HG03457 (cell line): ENCODE data around the gene PPY.
"Not testable (repeated sequence)": the region's sequence is repeated elsewhere in the genome, so short reads cannot be mapped to it uniquely, and the experiment has no call there.

Source experiments
- ATAC-seq: cut with Tn5 transposase; IDR thresholded peaks from one replicate; pipeline ENCODE4 v1.9.1; 2021; ENCODE audit warnings: moderate number of reproducible peaks; ENCODE audit not compliant: unreplicated experiment

Gene PPY

DNA sequence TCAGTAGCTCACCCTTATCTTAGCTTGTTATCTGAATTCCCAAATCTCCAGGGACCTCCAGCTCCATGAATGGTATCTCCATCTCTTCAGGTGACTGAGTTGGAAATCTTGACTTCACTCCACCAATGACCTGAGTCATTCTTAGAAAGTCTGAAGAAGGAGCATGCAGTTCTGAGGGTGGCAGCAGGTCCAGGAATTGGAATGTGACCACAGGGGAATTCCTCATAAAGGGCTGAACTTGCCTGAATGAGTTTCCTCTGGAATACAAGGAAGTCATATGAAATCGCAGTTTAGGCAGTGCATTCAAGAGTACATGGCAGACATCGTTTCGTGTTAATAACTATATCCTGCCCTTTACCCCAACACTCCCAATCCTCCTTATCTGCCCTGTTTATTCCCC, 24.0 kb upstream of the PPY start:
- ATAC-seq: no peak

DNA sequence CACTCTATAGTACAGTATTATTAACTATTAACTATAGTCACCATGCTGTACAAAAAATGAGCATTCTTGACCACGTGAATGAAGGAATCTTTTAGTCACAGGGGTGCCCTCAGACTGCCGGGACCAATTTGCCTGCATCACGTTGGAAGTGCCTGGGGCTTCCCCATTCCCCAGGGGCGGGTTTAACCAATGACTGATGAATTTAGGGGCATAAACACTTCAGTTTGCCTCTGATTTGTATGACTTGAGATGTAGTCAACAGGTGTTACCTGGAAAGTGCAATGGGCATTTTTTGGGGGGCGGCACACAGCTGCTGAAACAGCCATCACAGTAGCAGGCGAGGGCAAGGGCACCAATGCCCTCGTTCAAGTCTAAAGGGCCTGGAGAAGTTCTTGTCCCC, 20.2 kb upstream of the PPY start:
- no peak for ATAC-seq

DNA sequence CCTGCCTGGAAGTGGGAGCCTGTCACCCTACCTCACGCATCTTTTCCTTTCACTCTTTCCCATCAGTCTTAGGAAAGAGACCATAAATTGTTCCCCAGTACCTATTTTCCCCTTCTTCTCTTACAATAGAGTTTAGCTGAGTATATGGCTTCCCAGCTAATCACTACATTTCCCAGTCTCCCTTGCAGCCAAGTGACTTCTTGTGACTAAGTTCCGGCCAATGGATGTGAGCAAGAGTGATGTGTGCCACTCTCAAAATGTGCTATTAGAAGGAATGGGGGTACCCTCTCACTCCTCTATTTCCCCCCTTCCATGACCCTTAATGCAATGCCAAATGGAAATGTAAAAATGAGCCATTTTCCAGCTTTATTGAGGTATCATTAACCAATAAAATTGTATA, 19.7 kb upstream of the PPY start:
- no peak for ATAC-seq

DNA sequence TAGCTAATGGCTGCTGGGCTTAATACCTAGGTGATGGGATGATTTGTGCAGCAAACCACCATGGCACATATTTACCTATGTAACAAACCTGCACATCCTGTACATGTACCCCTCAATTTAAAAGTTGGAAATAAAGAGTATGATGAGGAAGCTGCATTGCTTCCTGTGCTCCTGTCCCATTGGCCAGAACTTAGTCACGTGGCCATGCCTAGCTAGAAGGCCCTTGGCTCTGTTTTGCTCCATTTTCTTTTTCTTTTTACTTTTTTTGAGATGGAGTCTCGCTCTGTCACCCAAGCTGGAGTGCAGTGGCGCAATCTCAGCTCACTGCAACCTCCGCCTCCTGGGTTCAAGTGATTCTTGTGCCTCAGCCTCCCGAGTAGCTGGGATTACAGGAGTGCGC, 19.0 kb upstream of the PPY start:
- ATAC-seq: not testable (repeated sequence)

DNA sequence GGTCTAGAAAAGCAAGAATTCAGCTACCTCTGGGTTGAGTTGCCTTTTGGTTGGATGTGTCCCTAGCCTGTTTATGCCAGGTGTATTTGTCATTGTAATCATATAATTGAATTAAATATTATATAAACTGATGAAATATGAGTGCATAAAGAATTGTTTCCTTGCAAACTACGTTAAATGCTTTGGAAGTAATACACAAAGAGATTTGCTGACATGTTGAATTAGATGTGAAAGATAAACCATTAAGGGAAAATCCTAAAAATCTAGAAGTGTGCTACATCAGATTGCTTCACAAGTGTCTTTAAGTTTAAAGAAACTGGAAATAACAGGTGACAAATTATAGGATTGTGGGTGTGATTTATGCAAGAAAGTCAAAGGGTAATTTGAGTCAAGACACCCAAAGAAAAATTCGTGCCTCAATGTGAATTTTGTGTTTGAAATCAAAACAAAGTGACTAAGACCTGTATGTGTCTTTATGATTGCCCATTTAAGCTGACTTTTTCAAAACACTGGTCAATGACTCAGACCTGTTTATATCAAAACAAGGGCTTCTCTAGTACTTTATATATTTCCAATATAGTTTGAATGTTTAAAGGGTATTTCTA, 16.6 kb upstream of the PPY start:
- no peak for ATAC-seq

- ATAC-seq: no peak
Observed at GRCh38 chr17:43956222-43956621, 13.9 kb upstream of the PPY start.

DNA sequence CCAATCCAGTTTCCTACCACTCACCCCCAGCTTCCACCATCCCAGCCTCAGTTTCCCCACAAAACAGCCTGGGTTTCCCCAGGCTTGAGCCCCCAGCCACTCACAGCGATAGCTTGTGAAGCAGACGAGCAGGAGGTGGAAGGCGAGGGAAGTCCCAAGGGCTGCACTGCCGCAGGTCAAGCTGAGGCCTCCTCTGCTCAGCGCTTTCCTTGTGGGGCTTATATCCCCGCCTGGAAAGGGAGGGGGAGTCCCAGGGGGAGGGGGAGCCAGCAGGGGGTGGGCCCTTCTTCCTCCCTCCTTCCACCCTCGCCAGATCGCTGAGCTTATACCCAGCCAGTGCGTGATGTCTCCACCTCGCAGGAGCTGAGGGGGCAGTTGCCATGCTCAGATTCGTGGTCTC, 11.5 kb upstream of the PPY start, which contains the start of gene PYY:
PYY (minus strand) TSS at position 195 of the 400 bp plus-strand sequence. CDS start 457 bp downstream, outside the sequence.
- ATAC-seq: no peak

- no peak for ATAC-seq
Observed at GRCh38 chr17:43952724-43953666, 10.7 kb upstream of the PPY start.

DNA sequence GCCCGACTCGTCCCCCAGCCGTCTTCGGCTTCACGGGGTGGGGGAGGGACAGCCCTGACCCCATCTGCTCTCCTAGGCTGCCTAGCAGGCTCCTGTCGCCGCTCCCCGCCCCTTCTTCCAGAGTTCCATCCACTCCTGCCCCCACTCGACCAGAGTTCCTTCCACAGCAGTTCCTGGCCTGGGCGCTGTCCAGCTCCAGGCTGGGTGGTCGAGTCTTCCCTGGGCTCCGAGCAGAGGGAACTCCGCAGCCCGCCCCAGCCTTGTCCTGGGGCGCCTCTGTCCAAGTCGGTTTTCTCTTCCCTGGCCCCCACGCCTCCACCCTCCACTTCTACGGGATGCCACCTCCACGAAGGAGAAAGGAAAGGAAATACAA, 10.1 kb upstream of the PPY start:
- no peak for ATAC-seq

- no peak for ATAC-seq
Observed at GRCh38 chr17:43951750-43952149, 9.5 kb upstream of the PPY start.

GRCh38 chr17:43950554-43950953, 8.3 kb upstream of the PPY start:
- no peak for ATAC-seq

DNA sequence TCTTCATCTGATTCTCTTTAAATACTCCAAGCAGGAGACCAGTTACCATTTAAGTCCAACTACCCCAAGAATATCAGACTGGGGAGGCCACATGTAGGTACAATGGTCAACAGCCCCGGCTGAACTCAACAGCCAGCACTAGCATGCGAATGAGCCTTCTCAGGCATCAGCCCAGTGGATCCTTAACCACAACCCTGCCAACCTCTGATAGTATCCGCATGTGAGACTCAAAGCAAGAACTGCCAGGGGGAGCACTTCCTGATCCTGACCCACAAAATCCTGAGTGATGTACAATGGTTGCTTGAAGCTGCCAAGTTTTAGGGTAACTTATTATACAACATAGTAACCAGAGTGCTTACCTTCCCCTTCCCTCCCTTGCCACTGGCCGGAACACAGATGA, 7.5 kb upstream of the PPY start:
- no peak for ATAC-seq

GRCh38 chr17:43946781-43947180, 4.5 kb upstream of the PPY start:
- ATAC-seq: no peak

GRCh38 chr17:43945074-43945829, 3.0 kb upstream of the PPY start:
- no peak for ATAC-seq

DNA sequence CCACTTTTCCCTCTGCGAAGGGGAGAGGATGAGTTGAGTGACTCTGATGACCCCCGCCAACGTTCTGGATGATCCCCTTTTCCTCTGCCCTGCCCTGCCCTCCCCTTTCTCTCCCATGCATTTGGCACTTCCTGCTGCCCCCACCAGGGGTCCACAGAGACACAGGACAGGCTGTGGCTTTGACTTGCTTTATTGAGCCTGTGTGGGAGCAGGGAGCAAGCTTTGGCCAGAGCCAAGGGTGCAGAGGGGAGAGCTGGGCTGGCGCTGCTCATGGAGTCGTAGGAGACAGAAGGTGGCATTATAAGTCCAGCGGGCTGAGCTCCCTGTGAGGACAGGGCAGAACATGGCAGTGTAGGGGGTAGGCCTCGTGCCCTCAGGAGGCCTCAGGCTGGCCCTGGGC, 1.6 kb downstream of the PPY start:
- no peak for ATAC-seq

DNA sequence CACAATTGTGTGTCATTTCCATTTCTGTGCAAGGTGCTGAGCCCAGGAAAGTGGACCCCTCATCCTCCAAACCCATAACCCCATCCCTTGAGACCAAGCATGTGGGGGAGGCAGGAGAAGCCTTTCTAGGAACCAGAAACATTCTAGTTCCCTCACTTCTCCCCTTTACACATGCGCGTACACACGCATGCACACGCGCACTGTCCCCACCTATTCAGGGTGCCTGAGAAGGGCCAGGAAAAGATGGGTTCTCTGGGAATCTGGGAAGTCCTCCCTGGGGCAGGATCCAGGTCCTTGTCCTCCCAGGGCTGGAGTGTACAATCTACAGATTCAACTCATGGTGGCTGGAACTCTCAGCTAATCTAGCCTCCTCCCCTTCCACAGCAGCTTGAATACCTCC, 2.4 kb downstream of the PPY start:
- no peak for ATAC-seq

- ATAC-seq: not testable (repeated sequence)
Observed at GRCh38 chr17:43939452-43939851, 2.8 kb downstream of the PPY start.

- ATAC-seq: no peak
Observed at GRCh38 chr17:43938838-43939182, 3.5 kb downstream of the PPY start.

DNA sequence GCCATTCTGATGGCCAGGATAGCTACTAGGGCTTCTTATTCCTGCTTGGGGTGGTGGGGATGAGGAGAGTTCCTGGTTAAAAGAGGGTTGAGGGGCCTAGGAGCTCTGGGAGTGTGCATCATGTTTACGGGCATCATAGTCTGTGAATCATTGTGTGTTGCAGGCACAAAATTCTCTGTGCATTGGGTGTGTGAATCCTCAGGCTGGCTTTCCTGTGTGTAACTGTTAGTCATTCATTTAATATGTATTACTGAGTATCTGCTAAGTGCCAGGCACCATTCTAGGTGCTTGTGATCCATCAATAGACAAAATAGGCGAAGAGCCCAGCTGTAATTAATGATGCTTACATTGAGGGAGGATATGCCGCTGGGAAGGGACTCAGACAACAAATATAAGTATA, 5.8 kb downstream of the PPY start:
- ATAC-seq: no peak

DNA sequence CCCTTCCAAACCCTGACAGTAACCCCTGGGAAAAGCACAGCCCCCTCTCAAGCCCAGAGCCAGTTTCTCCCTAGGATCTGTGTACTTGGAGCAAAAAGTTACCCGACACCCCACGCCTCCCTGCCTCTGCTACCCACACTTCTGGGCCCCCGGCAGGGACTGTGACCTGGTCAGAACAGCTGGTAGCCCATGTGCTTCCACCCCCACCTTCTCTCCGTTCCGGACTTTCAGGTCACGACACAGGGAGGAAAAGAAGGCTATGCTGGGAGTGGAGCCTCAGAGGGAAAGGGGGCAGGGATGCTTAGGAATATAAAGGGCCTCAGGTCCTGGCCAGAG, 6.4 kb downstream of the PPY start:
- ATAC-seq: no peak

DNA sequence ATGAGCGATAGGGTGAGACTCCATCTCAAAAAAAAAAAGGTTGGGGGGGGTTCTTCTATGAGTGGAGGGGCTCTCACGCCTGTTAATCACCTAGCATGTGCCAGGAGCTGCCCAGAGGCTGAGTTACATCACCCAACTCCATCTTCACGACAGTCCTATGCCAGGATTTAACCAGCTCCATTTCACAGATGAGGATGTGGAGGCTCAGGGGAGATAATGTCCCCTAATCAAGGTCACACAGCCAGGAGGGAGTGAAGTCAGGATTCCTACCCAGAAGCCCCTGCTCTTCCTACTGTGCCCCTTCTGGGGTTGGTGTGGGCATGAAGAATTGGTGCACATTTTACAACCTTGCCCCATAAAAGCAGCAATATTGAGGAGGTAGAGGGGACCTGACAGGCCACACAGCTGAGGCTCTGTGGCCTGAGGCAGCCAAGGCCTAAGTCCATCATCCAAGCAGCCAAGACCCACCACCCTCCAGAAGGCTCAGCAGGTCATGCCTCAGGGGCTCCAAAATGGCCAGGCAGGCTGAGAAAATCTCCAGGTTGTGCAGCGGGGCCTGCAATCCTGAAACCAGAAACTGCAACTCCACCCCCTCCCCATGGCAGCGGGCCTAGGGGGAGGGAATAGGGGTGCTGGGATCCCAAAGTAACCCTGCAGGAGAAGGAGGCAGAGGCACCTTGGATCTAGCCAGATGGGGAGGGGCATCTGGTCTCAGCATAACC, 6.9 kb downstream of the PPY start:
- ATAC-seq: no peak
